BE2C (cell line): Measurements from ENCODE around the gene ARHGEF4.

Source experiments
- DNase-seq: peaks from one replicate; pipeline ENCODE4 v3.0.0-alpha.2; 2020
- H3K27me3 ChIP-seq: fragments of 250-450 bp; sonication (Bioruptor Pico); 2 replicates; pipeline ENCODE4 v1.5.1; 2020; ENCODE audit warnings: mild to moderate bottlenecking
- H3K36me3 ChIP-seq: fragments of 250-450 bp; sonication (Bioruptor Pico); 2 replicates; pipeline ENCODE4 v1.5.1; 2020; ENCODE audit warnings: mild to moderate bottlenecking
- H3K4me1 ChIP-seq: fragments of 250-450 bp; sonication (Bioruptor Pico); 2 replicates; pipeline ENCODE4 v1.5.1; 2020
- H3K4me3 ChIP-seq: 2 replicates; pipeline ENCODE4 v1.5.1; 2011; ENCODE audit warnings: low read depth, low read length
- H3K9me3 ChIP-seq: fragments of 250-450 bp; sonication (Bioruptor Pico); 2 replicates; pipeline ENCODE4 v1.5.1; 2020
- CTCF ChIP-seq: IDR thresholded peaks from 2 replicates; pipeline ENCODE4 v1.5.1; 2012; ENCODE audit warnings: mild to moderate bottlenecking, low read depth, low read length

ARHGEF4 gene

GRCh38 chr2:130910931-130911330, 74.2 kb downstream of the ARHGEF4 start:
- TF ChIP-seq CTCF, result no peak
- Histone ChIP-seq H3K4me3 (no peak overlapping the region), H3K27me3 (no peaks in the 10 kb centered on the region), H3K9me3 (no peaks in the 10 kb centered on the region), H3K4me1 (no peaks in the 10 kb centered on the region), H3K36me3 (no peaks in the 10 kb centered on the region)
- DNase-seq, result no peak

- no peaks in the 10 kb centered on the region for H3K36me3 ChIP-seq
- no peaks in the 10 kb centered on the region for H3K27me3 ChIP-seq
- no peak for DNase-seq
- H3K9me3 ChIP-seq, result no peaks in the 10 kb centered on the region
- H3K4me1 ChIP-seq, result no peaks in the 10 kb centered on the region
- no peak for TF ChIP-seq CTCF
- no peak overlapping the region for H3K4me3 ChIP-seq
Observed at GRCh38 chr2:130911482-130911881, 74.8 kb downstream of the ARHGEF4 start.

GRCh38 chr2:130911996-130912395, 75.3 kb downstream of the ARHGEF4 start:
- Histone ChIP-seq H3K27me3 (no peaks in the 10 kb centered on the region), H3K4me1 (no peaks in the 10 kb centered on the region), H3K4me3 (no peak overlapping the region), H3K9me3 (no peaks in the 10 kb centered on the region), H3K36me3 (no peaks in the 10 kb centered on the region)
- DNase-seq, result no peak
- no peak for TF ChIP-seq CTCF

GRCh38 chr2:130912471-130912870, 75.8 kb downstream of the ARHGEF4 start:
- DNase-seq, result no peak
- H3K36me3 ChIP-seq, result no peaks in the 10 kb centered on the region
- no peak overlapping the region for H3K4me3 ChIP-seq
- no peak for TF ChIP-seq CTCF
- H3K9me3 ChIP-seq, result no peaks in the 10 kb centered on the region
- no peaks in the 10 kb centered on the region for H3K4me1 ChIP-seq
- H3K27me3 ChIP-seq, result no peaks in the 10 kb centered on the region

GRCh38 chr2:130913891-130914290, 77.2 kb downstream of the ARHGEF4 start:
- no peak overlapping the region for H3K4me3 ChIP-seq
- no peaks in the 10 kb centered on the region for H3K9me3 ChIP-seq
- TF ChIP-seq CTCF, result no peak
- DNase-seq, result no peak
- no peaks in the 10 kb centered on the region for H3K4me1 ChIP-seq
- H3K36me3 ChIP-seq, result no peaks in the 10 kb centered on the region
- no peaks in the 10 kb centered on the region for H3K27me3 ChIP-seq

GRCh38 chr2:130915149-130915548, 78.4 kb downstream of the ARHGEF4 start:
- H3K4me1 ChIP-seq, result no peaks in the 10 kb centered on the region
- no peaks in the 10 kb centered on the region for H3K27me3 ChIP-seq
- TF ChIP-seq CTCF, result no peak
- H3K36me3 ChIP-seq, result no peaks in the 10 kb centered on the region
- H3K9me3 ChIP-seq, result no peaks in the 10 kb centered on the region
- no peak overlapping the region for H3K4me3 ChIP-seq
- no peak for DNase-seq
